Endothelial cell of umbilical vein (primary cell): ENCODE data around the gene ACTMAP. TPM values are rescaled to one million over a fixed set of nuclear protein-coding genes. Genes with fewer than 3 reads are reported as not detected.

Experiments
- BruUV-seq: library from RNA; stranded (reverse); fragments of 400-500 nt; replicated peaks from 2 replicates; lab custom pipeline; 2021; lab: Mats Ljungman, UMichigan
- CTCF ChIA-PET: fragments of 300-600, 350-600 bp; sonication (Branson Sonifier 250); formaldehyde crosslinking; loops from one replicate; lab custom pipeline; 2021; ENCODE audit warnings: antibody characterized with exemption, inconsistent platforms; lab: Charles Lee
- POLR2A ChIA-PET: fragments of 300-600, 350-600 bp; sonication (Branson Sonifier 250); formaldehyde crosslinking; loops from one replicate; lab custom pipeline; 2021; ENCODE audit warnings: antibody characterized with exemption, inconsistent platforms; lab: Charles Lee
- DNase-seq: peaks from one replicate; pipeline ENCODE4 v3.0.0-alpha.2; 2011; ENCODE audit warnings: low read depth, low spot score
- FAIRE-seq: peaks from 2 replicates; lab custom pipeline; 2011; peaks lifted over from hg19 to GRCh38; lab: Jason Lieb, UNC
- H2AFZ ChIP-seq: 2 replicates; pipeline ENCODE4 v1.6.0; 2012; ENCODE audit warnings: low read depth, low read length, control low read depth, inconsistent platforms
- H3K27ac ChIP-seq: 2 replicates; pipeline ENCODE4 v1.5.1; 2011; ENCODE audit warnings: low read depth, mild to moderate bottlenecking, control low read depth, low read length, moderate library complexity; ENCODE audit not compliant: insufficient read depth
- H3K27me3 ChIP-seq, 2 experiments: 2 replicates each; pipeline versions ENCODE4 v1.6.0 to v1.6.1; 2011; ENCODE audit warnings: low read length in 2 of 2, mixed read lengths in 1 of 2; ENCODE audit not compliant: control insufficient read depth in 2 of 2, insufficient read depth in 2 of 2
- H3K36me3 ChIP-seq, 2 experiments: 2 replicates in 1 of 2; 3 replicates in 1 of 2; pipeline ENCODE4 v1.5.1; 2011; ENCODE audit warnings: low read length in 2 of 2, mild to moderate bottlenecking in 1 of 2, moderate library complexity in 1 of 2; ENCODE audit not compliant: control insufficient read depth in 2 of 2, insufficient read depth in 2 of 2; ENCODE audit errors: extremely low read depth in 1 of 2
- H3K4me1 ChIP-seq: 3 replicates; pipeline ENCODE4 v1.5.1; 2011; ENCODE audit warnings: mild to moderate bottlenecking, low read length; ENCODE audit not compliant: control insufficient read depth, insufficient read depth; ENCODE audit errors: extremely low read depth
- H3K4me2 ChIP-seq: 2 replicates; pipeline ENCODE4 v1.6.1; 2011; ENCODE audit warnings: low read length, control low read depth, mixed read lengths; ENCODE audit not compliant: insufficient read depth
- H3K4me3 ChIP-seq, 3 experiments: fragments of 200-600 bp in 1 of 3; sonication (generic), shearing (Covaris generic) in 1 of 3; replicated peaks in 1 of 3; 2 replicates each; pipeline ENCODE4 v1.5.1; 2011 to 2016; ENCODE audit warnings: control low read depth in 3 of 3, low read length in 3 of 3, mild to moderate bottlenecking in 2 of 3, inconsistent platforms in 1 of 3, low read depth in 1 of 3, moderate library complexity in 1 of 3; ENCODE audit not compliant: insufficient read depth in 1 of 3
- H3K79me2 ChIP-seq: 2 replicates; pipeline ENCODE4 v1.6.0; 2012; ENCODE audit warnings: low read length, inconsistent platforms; ENCODE audit not compliant: control insufficient read depth, insufficient read depth
- H3K9ac ChIP-seq: replicated peaks from 2 replicates; pipeline ENCODE3; 2011; ENCODE audit warnings: low read length, control low read depth; ENCODE audit not compliant: insufficient read depth; ENCODE audit errors: extremely low read depth
- H3K9me1 ChIP-seq: replicated peaks from 3 replicates; pipeline ENCODE4 v1.6.0; 2011; ENCODE audit warnings: mild to moderate bottlenecking, low read length; ENCODE audit not compliant: control insufficient read depth, insufficient read depth; ENCODE audit errors: extremely low read depth
- H3K9me3 ChIP-seq: replicated peaks from 2 replicates; pipeline ENCODE4 v1.5.1; 2012; ENCODE audit warnings: low read length, inconsistent platforms; ENCODE audit not compliant: control insufficient read depth, insufficient read depth
- H4K20me1 ChIP-seq: replicated peaks from 2 replicates; pipeline ENCODE3; 2011; ENCODE audit warnings: mild to moderate bottlenecking, low read length; ENCODE audit not compliant: control insufficient read depth, insufficient read depth; ENCODE audit errors: extremely low read depth
- CTCF ChIP-seq, 2 donors: IDR thresholded peaks; 1 replicate in 1 of 2; 2 replicates in 1 of 2; pipeline ENCODE4 v1.5.1; 2011; ENCODE audit warnings: low read length in 2 of 2, mild to moderate bottlenecking in 2 of 2, moderate library complexity in 2 of 2, control low read depth in 1 of 2, inconsistent platforms in 1 of 2, low read depth in 1 of 2; ENCODE audit not compliant: insufficient read depth in 1 of 2; ENCODE audit errors: extremely low read depth in 1 of 2
- EZH2 ChIP-seq: IDR thresholded peaks from 2 replicates; pipeline ENCODE4 v1.6.1; 2012; ENCODE audit warnings: borderline replicate concordance, low read depth, mild to moderate bottlenecking, moderate library complexity, low read length, inconsistent platforms; ENCODE audit not compliant: severe bottlenecking
- FOS ChIP-seq: IDR thresholded peaks from 2 replicates; pipeline ENCODE4 v1.6.1; 2011; ENCODE audit warnings: mild to moderate bottlenecking, low read length, moderate library complexity, borderline replicate concordance; ENCODE audit not compliant: insufficient read depth
- GATA2 ChIP-seq: IDR thresholded peaks from 2 replicates; pipeline ENCODE4 v1.7.0; 2011; ENCODE audit warnings: low read depth, mild to moderate bottlenecking, moderate library complexity, mixed read lengths, low read length; ENCODE audit not compliant: insufficient read length, insufficient read depth
- JUN ChIP-seq: IDR thresholded peaks from 2 replicates; pipeline ENCODE4 v1.6.1; 2011; ENCODE audit warnings: borderline replicate concordance, low read depth; ENCODE audit not compliant: insufficient read length, insufficient read depth
- MYC ChIP-seq: IDR thresholded peaks from one replicate; pipeline ENCODE4 v1.6.1; 2011; ENCODE audit warnings: mild to moderate bottlenecking, low read depth, low read length
- POLR2A ChIP-seq: IDR thresholded peaks from 2 replicates; pipeline ENCODE4 v1.6.1; 2012; ENCODE audit warnings: low read depth, mild to moderate bottlenecking, control low read depth, low read length
- POLR2AphosphoS5 ChIP-seq: IDR thresholded peaks from 2 replicates; pipeline ENCODE4 v1.6.1; 2012; ENCODE audit warnings: low read depth, mild to moderate bottlenecking, control low read depth, low read length, moderate library complexity; ENCODE audit not compliant: insufficient read depth
- dilution Hi-C: fragments of 300-500 bp; cut with MboI; formaldehyde crosslinking; loops from one replicate; pipeline ENCODE4 v1.15.0; 2019; ENCODE audit warnings: low sequenced_read_pairs; ENCODE audit not compliant: extremely low pct_ligation_motif_present
- intact Hi-C: fragments of 100-400 bp; cut with micrococcal nuclease; formaldehyde crosslinking; loops from one replicate; pipeline ENCODE4 v1.10.0; 2022
- polyA plus RNA-seq, 4 experiments: library from polyadenylated mRNA; depleted of rRNA in 3 of 4; stranded (reverse) in 3 of 4; unstranded in 1 of 4; fragments of >200 nt; gene quantifications; 2 replicates each; pipeline versions ENCODE4 v1.2.1 to v1.2.3, GENCODE V29; 2011 to 2012; ENCODE audit warnings: missing spikeins in 1 of 4
- total RNA-seq: library from RNA; stranded (reverse); gene quantifications from 2 replicates; pipeline ENCODE4 v1.2.3, GENCODE V29; 2021
- TF ChIP-seq, protein P1 (sequence below): IDR thresholded peaks from 2 replicates; pipeline ENCODE4 v1.6.1; 2011; ENCODE audit not compliant: insufficient read depth, insufficient read length

Gene ACTMAP
- total and polyA plus RNA-seq, 2 donors (not counting 3 experiments of a cell fraction or from before 2014, with no cell fraction given), result 5.2 to 9.1 TPM

GRCh38 chr19:40735013-40735771 lies 15.1 kb downstream of the ACTMAP start:
- no peaks in the 10 kb centered on the region for H3K9me1 ChIP-seq
- H3K27ac ChIP-seq, result no peak overlapping the region
- no peaks in the 10 kb centered on the region for H3K4me1 ChIP-seq
- DNase-seq (no peak), FAIRE-seq (no peak)
- no peaks in the 10 kb centered on the region for H4K20me1 ChIP-seq
- ChIA-PET POLR2A (no interaction called here), CTCF (interaction anchor here (1.2 kb wide), 1 partner anchor 71 kb away, joined by 3 read pairs; no protein-coding TSS in a partner anchor)
- BruUV-seq, result no TSS peak
- no peaks in the 10 kb centered on the region for H3K79me2 ChIP-seq
- dilution Hi-C loops (no loop called here), intact Hi-C loops (no loop called here)
- TF ChIP-seq FOS (no peak), GATA2 (no peak), EZH2 (no peak), POLR2A (no peak), MYC (no peak), CTCF (IDR thresholded peaks at IDR 0.05; ENCODE audit: extremely low read depth in 1 of 2, insufficient read depth in 1 of 2, low read depth in 1 of 2, low read length in 2 of 2) (no peak), JUN (no peak), POLR2AphosphoS5 (no peak)
- TF ChIP-seq, protein P1, sequence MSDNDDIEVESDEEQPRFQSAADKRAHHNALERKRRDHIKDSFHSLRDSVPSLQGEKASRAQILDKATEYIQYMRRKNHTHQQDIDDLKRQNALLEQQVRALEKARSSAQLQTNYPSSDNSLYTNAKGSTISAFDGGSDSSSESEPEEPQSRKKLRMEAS, result no peak
- no peak overlapping the region for H3K4me2 ChIP-seq
- no peak overlapping the region for H3K4me3 ChIP-seq
- H2AFZ ChIP-seq, result no peak overlapping the region
- no peak overlapping the region for H3K9ac ChIP-seq
- H3K36me3 ChIP-seq, result peaks cover 19 to 45% of the 10 kb centered on the region in 2 experiments
- no peaks in the 10 kb centered on the region for H3K27me3 ChIP-seq
- H3K9me3 ChIP-seq, result no peaks in the 10 kb centered on the region
